Esophagus squamous epithelium (tissue), 5 donors: ENCODE data around the gene VIPR1. TPM values are rescaled to one million over a fixed set of nuclear protein-coding genes. Genes with fewer than 3 reads are reported as not detected.

Experiments
- DNase-seq: peaks from one replicate; lab custom pipeline; 2025; lab: John Stamatoyannopoulos, UW
- H3K27ac ChIP-seq, 4 donors: fragments of 200-600 bp; sonication (generic); one replicate each; pipeline ENCODE4 v1.5.1; 2016 to 2019; ENCODE audit warnings: mild to moderate bottlenecking in 1 of 4
- H3K27me3 ChIP-seq, 4 donors: fragments of 200-600 bp; sonication (generic); 1 replicate in 3 of 4; 2 replicates in 1 of 4; pipeline versions ENCODE4 v1.5.1 to v1.6.0; 2017 to 2021; ENCODE audit warnings: antibody characterized with exemption in 1 of 4
- H3K36me3 ChIP-seq, 3 donors: fragments of 200-600 bp; sonication (generic); one replicate each; pipeline ENCODE4 v1.5.1; 2016 to 2019
- H3K4me1 ChIP-seq, 3 donors: fragments of 200-600 bp; sonication (generic); one replicate each; pipeline ENCODE4 v1.5.1; 2017 to 2019
- H3K4me3 ChIP-seq, 4 donors: fragments of 200-600 bp; sonication (generic); 1 replicate in 3 of 4; 2 replicates in 1 of 4; pipeline ENCODE4 v1.5.1; 2016 to 2019; ENCODE audit warnings: mild to moderate bottlenecking in 2 of 4, moderate library complexity in 1 of 4
- H3K9me3 ChIP-seq, 3 donors: fragments of 200-600 bp; sonication (generic); one replicate each; pipeline ENCODE4 v1.5.1; 2016 to 2019
- CTCF ChIP-seq, 6 experiments: fragments of 450-650 bp in 4 of 6; fragments of 200-600 bp in 2 of 6; sonication (generic) in 2 of 6; IDR thresholded peaks; one replicate each; pipeline ENCODE4 v1.5.1; 2016 to 2019; ENCODE audit warnings: antibody characterized with exemption in 6 of 6, mild to moderate bottlenecking in 4 of 6, moderate library complexity in 4 of 6
- POLR2A ChIP-seq, 4 donors: fragments of 450-650 bp; IDR thresholded peaks; one replicate each; pipeline ENCODE4 v1.6.1; 2017; ENCODE audit warnings: antibody characterized with exemption in 4 of 4, mild to moderate bottlenecking in 4 of 4, moderate library complexity in 3 of 4
- WGBS, 2 donors: methylation state at CpG; one replicate each; pipeline ENCODE4 v1.1.5; 2018; 5-methylcytosine and 5-hydroxymethylcytosine counted together
- intact Hi-C: fragments of 100-400 bp; cut with DNase I; formaldehyde crosslinking; loops from one replicate; pipeline ENCODE4 v1.15.0; 2022
- total RNA-seq, 4 donors: library from RNA; depleted of rRNA; stranded (reverse); fragments of >200 nt; gene quantifications; one replicate each; pipeline ENCODE4 v1.1.0, GENCODE V29; 2016
- donor health status: DM: yes; HTN: yes; CAD: no.

Gene VIPR1
- total RNA-seq, 4 donors from 2014 or later = 3.6 to 15.4 (median 8.6) TPM

- DNase-seq = no peak
- Histone ChIP-seq H3K36me3 (no peaks in the 10 kb centered on the region), H3K27ac (peak overlapping the region; percentile 28 to 66 (median 52)), H3K4me1 (peaks cover 28 to 39% (median 28%) of the 10 kb centered on the region in 3 donors), H3K4me3 (no peak overlapping the region), H3K27me3 (peaks cover 0 to 64% (median 0%) of the 10 kb centered on the region in 4 donors), H3K9me3 (peaks cover 0 to 20% (median 16%) of the 10 kb centered on the region in 3 donors)
- 36 to 39% methylated on average over 6 to 8 of the region's 8 CpGs for WGBS, 2 donors
- intact Hi-C loops = no loop called here
- TF ChIP-seq POLR2A (IDR thresholded peaks at IDR 0.05) = no peak
- TF ChIP-seq CTCF (IDR thresholded peaks at IDR 0.05) = no peak
Measured at GRCh38 chr3:42476225-42477125, 26.0 kb upstream of the VIPR1 start.

GRCh38 chr3:42477696-42478095 is 24.7 kb upstream of the VIPR1 start:
- DNase-seq = no peak
- peaks cover 27 to 39% (median 28%) of the 10 kb centered on the region in 3 donors for H3K4me1 ChIP-seq
- no peak overlapping the region for H3K27ac ChIP-seq
- H3K4me3 ChIP-seq = no peak overlapping the region
- TF ChIP-seq POLR2A (IDR thresholded peaks at IDR 0.05) (no peak), CTCF (IDR thresholded peaks at IDR 0.05) (no peak)
- peaks cover 0 to 57% (median 0%) of the 10 kb centered on the region in 4 donors for H3K27me3 ChIP-seq
- WGBS, 2 donors = 78 to 83% methylated on average over 2 of the region's 2 CpGs
- no peaks in the 10 kb centered on the region for H3K36me3 ChIP-seq
- intact Hi-C loops = no loop called here
- peaks cover 0 to 29% (median 19%) of the 10 kb centered on the region in 3 donors for H3K9me3 ChIP-seq

- peaks cover 0 to 29% (median 19%) of the 10 kb centered on the region in 3 donors for H3K9me3 ChIP-seq
- intact Hi-C loops = no loop called here
- no peak for DNase-seq
- H3K4me1 ChIP-seq = peaks cover 17 to 28% (median 18%) of the 10 kb centered on the region in 3 donors
- TF ChIP-seq CTCF (IDR thresholded peaks at IDR 0.05) (no peak), POLR2A (IDR thresholded peaks at IDR 0.05) (no peak)
- no peak overlapping the region for H3K4me3 ChIP-seq
- no peaks in the 10 kb centered on the region for H3K36me3 ChIP-seq
- 56 to 75% methylated on average over 1 to 2 of the region's 2 CpGs for WGBS, 2 donors
- peaks cover 0 to 50% (median 0%) of the 10 kb centered on the region in 4 donors for H3K27me3 ChIP-seq
- H3K27ac ChIP-seq = no peak overlapping the region
Measured at GRCh38 chr3:42478830-42479229, 23.6 kb upstream of the VIPR1 start.

- peaks cover 0 to 4% (median 0%) of the 10 kb centered on the region in 3 donors for H3K9me3 ChIP-seq
- WGBS, 2 donors = 82 to 88% methylated on average over 1 to 2 of the region's 2 CpGs
- TF ChIP-seq POLR2A (IDR thresholded peaks at IDR 0.05) = no peak
- TF ChIP-seq CTCF (IDR thresholded peaks at IDR 0.05) = no peak
Measured at GRCh38 chr3:42486814-42487565, 15.5 kb upstream of the VIPR1 start.

More at GRCh38 chr3:42486814-42487565, 15.5 kb upstream of the VIPR1 start:
- Histone ChIP-seq H3K36me3 (no peaks in the 10 kb centered on the region), H3K4me3 (no peak overlapping the region), H3K27me3 (peaks cover 0 to 16% (median 0%) of the 10 kb centered on the region in 4 donors), H3K4me1 (peaks cover 0 to 20% (median 7%) of the 10 kb centered on the region in 3 donors), H3K27ac (no peak overlapping the region)
- intact Hi-C loops = no loop called here
- DNase-seq = no peak
